CD4-positive, alpha-beta T cell treated with Interleukin-4 for 1 hour (primary cell): Measurements from ENCODE around the gene FGF18.

Source experiments
- DNase-seq, 2 donors: peaks; one replicate each; pipeline ENCODE4 v3.0.0-alpha.2; 2020 to 2022

FGF18 gene

DNA sequence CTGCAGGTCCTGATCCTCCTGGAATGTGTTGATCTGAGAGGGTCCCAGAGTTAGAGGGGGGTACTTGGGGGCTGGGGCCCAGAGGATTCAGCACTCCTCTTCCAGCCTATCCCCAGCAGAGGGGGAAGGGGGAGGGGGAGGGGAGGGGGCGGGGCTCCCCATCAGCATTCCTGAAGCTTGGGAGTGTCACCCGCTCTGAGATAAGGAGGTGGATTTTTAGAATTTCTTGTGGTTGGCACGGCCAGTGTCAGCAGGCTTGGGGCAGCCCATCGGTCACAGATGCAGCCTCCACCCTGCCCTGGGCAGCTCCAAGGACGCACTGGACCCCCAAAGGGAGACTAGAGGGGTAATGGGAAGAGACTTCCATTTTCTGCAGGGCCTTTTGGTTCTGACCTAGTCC lies 5.3 kb downstream of the FGF18 start:
- no peak for DNase-seq

DNA sequence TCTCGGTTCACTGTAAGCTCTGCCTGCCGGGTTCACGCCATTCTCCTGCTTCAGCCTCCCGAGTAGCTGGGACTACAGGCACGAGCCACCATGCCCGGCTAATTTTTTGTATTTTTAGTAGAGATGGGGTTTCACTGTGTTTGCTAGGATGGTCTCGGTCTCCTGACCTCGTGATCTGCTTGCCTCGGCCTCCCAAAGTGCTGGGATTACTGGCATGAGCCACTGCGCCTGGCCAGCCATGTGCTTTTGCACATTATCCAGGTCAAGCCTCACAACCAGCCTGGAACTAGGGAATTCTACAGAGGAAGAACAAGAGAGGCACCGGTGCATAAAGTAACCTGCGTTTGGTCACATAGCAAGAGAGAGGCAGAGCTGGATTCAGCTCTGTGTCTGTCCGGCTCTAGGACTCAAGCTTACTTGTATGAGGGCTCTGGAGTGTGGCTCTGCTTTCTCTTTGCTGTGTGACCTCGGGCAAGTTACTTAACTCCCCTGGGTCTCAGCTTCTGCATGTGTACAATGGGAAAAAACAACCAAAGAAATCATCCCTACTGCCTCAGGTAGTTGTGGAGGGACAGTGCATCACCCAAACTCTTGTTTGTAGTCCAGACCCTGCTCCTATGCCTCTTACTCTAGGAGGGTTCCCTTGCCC lies 6.3 kb downstream of the FGF18 start:
- DNase-seq = no peak

DNA sequence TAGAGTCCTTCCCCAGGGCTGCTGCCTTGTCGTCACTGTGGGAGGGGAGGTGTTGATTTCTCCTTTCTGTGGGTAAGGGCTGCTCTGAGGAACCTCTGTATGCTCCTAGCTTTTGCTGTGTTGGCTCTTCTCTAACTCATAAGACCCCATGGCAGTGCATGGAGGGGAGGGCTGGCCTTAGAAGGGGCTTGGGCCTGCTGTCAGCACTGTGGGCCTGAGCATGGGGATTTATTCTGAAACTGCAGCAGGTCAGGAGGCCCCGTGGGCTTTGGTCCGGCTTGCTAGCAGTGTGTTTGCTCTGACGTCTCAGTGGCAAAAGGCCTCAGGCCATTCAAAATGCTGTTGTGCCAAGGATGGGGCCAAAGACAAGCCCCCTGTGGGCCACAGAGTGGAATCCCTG lies 6.8 kb downstream of the FGF18 start:
- no peak for DNase-seq

DNA sequence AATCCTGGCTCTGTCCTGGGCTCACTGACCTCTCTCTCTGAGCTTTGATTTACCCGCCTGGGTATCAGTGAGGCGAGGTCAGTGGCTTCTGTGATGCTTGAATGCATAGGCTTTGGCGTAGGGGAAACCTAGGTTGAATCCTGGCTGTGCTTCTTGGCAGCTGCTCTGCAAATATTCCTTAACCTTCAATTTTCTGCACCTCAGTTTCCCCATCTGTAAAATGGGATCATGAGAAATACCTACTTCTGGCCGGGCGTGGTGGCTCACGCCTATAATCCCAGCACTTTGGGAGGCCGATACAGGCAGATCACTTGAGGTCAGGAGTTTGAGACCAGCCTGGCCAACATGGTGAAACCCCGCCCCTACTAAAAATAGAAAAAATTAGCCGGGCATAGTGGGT lies 7.2 kb downstream of the FGF18 start:
- no peak for DNase-seq

GRCh38 chr5:171427318-171428167 lies 8.1 kb downstream of the FGF18 start:
- peak in 1 of 2 donors; percentile 4 for DNase-seq

DNA sequence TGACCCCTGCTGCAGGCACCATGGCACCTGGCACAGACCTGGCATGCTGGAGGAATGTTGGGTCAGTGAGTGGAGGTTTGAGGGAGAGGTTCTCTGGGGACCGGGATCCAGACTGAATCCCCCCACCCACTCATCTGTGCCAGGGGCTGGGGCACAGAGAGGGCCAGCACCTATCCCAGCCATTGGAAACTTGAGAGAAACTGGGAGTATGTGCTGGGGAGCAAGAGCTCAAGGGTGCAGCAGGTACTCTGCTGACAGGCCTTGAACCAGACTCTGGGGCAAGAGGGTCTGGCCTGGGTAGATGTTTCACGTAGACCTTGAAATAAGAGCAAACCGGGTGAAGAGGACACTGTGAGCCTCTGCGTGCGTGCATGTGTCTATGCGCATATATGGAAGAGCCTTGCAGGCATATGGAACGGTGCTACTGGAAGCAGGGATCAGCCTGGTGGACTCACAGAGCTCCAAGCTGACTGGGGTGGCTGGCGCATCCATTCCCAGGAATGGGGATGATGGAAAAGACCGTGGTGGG lies 8.8 kb downstream of the FGF18 start:
- no peak for DNase-seq

DNA sequence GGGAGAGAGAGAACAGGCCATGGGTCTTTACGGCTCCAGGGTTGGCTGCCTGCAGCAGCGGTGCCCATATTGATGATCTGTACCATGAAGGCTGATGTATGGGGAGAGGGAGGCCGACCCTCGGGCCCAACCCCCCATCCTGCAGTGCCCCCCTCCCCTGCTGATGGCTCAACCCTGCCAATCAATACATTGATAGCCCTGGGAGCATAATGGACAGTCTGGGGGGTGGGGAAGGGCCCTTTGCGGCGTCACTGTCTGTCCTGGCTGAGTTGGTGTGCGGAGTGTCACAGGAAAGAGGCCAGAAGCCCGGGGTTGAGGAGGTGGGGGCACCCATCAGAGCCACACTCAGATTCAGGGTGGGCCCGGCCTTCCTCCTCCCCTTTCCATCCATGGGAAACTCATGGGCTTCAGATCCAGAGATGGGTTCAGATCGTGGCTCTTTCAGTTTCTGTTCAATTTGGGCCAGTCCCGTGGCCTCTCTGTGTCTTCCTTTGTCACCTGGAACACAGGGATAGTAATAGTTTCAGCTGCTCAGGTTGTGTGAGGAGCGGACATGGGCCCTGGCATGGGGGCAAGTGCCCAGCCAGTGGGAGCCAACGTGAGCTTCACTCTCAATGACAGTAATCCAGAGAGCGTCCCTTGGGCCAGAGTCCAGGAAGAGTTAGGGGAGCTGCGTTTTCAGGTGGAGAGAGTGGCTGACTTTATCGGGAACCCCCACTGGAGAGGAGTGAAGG lies 9.5 kb downstream of the FGF18 start:
- no peak for DNase-seq

DNA sequence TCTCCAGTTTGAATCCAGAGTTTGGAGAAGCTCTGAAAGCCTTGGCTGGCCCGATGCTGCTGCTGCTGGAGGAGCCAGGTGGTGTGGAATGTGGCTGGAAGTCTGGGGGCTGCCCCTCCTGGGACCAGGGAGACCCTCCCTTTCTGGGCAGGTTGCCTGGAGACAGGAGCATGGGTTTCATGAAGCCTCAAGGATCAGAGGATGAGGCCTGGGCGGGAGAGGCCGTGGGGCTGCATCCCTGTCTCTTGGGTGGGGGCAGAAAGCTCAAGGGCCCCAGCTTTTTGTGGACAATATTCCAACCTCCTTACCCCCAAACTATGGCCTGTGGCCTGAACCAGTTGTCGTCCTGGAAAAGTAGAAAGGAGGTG lies 10.1 kb downstream of the FGF18 start:
- DNase-seq = no peak

DNA sequence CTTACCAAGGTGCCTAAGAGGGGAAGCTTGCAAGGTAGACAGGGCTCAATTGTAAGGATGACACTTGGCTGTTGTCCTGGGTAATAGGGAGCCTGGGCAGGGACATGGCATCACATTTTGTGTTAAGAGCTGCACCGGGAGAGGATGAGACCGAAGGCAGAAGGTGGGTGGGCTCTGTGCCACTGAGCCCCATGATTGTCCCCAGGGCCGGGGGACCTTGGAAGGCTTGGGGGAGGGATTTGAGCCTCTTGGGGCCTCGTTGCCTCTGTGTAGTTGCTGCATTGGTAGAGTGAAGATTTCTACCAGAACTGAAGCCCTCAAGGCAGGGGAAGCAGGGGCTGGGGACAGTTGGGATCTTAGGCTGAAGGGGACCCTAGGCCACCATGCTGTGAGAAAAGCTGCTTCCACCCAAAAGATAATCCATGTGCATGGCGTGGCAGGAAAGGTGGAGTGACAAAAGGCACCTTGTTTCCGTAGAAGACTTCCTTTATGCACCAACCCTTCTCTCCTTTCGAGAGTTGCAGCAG lies 11.9 kb downstream of the FGF18 start:
- DNase-seq = no peak

GRCh38 chr5:171432076-171432475 lies 12.6 kb downstream of the FGF18 start:
- no peak for DNase-seq

- DNase-seq = no peak
Measured at GRCh38 chr5:171432583-171433351, 13.3 kb downstream of the FGF18 start.

GRCh38 chr5:171433352-171433698 lies 13.9 kb downstream of the FGF18 start:
- no peak for DNase-seq

- no peak for DNase-seq
Measured at GRCh38 chr5:171433982-171434676, 14.7 kb downstream of the FGF18 start.

- no peak for DNase-seq
Measured at GRCh38 chr5:171434874-171435273, 15.4 kb downstream of the FGF18 start.

DNA sequence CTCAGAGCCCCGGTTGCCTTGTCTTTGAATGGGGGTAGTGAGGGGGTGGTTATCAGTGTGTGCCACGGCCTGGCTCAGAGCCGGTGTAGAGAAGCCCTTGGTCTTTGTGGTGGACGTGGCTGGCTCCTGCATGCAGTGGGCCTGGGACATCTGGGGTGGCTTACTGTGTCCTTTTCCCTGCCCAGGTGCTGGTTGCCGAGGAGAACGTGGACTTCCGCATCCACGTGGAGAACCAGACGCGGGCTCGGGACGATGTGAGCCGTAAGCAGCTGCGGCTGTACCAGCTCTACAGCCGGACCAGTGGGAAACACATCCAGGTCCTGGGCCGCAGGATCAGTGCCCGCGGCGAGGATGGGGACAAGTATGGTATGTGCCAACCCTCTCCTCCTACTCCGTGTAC lies 16.5 kb downstream of the FGF18 start:
- DNase-seq = no peak

GRCh38 chr5:171436804-171437285 lies 17.4 kb downstream of the FGF18 start:
- no peak for DNase-seq

GRCh38 chr5:171437286-171437821 lies 17.9 kb downstream of the FGF18 start:
- no peak for DNase-seq

- no peak for DNase-seq
Measured at GRCh38 chr5:171438738-171439137, 19.3 kb downstream of the FGF18 start.

DNA sequence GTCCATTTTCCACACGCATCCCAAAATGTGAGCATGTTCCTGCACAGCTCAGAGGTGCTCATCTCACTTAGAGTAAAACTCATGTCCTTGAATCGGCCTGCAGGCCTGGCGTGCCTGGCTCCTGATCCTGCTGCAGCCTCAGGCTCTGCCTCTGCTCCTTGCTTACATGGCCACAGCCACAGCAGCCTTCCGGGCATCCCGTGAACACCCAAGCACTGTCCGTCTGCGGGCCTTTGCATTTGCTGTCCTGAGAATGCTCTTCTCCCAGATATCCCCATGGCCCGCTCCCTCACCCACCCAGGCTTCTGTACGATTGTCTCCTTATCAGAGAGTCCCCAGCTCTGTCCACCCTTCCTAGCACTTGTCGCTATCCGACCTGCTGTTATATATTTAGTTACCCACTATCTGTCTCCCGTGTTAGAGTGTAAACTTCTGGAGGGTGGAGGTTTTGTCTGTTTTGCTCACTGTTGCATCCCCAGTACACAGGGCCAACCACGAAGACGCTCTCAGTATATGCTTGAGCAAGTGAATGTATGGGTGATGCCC lies 21.9 kb downstream of the FGF18 start:
- no peak for DNase-seq

DNA sequence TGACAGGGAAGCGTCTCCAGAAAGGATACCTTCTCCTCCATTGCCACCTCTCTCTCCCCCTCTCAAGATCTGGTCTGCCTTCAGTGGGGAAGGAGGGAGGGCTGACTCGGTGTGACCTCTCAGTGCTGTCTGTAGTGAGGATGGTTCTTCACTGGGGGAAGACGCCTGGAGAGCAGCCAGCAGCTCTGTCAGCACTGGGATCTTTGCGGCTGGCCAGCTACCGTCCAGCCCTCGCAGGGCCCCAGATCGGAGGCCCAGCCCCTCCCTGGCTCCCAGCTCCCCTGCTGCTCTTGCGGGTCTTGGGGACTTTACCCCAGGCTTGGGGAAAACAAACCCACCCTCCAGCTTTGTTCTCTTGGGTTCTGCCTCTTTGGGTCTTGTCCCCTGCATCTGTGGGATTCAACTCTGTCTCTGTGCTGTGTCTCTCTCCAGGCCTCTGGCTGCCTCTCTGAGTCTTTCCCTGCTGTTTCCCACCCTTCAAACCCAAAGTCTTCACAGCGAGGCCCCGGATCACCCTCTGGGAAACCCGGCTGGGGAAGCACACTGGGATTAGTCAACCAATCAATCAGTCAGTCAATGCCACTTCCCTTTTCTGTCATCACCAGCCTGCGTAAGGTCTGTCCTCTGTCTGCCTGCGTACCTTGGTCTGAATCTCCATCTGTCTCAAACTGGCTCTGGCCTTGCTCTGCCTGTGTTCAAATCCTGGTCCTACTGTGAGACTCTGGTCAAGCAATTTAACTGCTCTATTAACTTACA lies 23.0 kb downstream of the FGF18 start:
- no peak for DNase-seq

GRCh38 chr5:171444582-171444981 lies 25.1 kb downstream of the FGF18 start:
- no peak for DNase-seq
